GM18873 (cell line): ENCODE measurements around the gene SCD5.
"Not testable (repeated sequence)": the region's sequence is repeated elsewhere in the genome, so short reads cannot be mapped to it uniquely, and the experiment has no call there.

Experiments used
- ATAC-seq: cut with Tn5 transposase; IDR thresholded peaks from one replicate; pipeline ENCODE4 v1.9.1; 2021; ENCODE audit warnings: mild to moderate bottlenecking, moderate library complexity, moderate number of reproducible peaks; ENCODE audit not compliant: unreplicated experiment, low FRiP score

SCD5 gene

DNA sequence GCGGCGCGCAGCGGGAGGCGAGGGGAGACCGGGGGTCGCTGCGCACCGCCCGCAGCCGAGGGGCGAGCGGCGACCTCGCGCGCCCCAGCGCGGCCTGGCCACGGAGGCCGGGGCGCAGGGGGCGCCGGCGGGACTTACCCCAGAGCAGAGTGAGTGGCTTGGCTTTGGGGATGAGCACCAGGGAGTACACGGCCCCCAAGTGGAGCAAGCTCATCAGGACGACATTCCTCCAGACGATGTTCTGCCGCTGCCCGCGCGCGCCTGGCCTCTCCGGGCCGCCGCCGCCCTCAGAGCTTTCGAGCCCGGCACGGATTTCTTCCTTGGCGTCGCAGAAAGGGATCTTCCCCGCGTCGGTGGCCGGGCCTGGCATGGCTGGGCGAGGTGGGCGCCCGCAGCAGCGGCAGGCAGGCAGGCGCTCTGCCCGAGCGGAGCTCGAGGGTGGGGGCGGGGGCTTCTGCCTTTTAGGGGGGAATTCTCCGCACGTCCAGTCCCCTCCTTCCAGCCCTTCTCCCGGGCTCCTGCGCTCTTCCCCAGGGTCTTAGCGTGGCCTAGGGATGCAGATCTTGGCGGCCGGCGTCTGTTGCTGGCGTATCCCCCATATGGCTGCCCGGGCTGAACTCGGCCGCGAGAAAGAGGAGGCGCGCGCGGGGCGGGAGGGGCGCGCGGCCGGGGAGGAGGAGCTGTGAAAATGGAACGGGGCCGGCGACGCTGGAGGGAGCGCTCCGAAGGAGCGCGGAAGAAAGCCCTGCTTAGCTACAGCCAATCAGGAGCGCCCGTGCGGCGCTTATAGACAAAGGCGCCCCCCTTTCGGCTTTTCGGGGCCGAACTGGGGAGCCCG lies at the start of gene SCD5:
Gene SCD5 (minus strand): TSS at position 629 of the 838 bp plus-strand sequence. CDS start 259 bp downstream, at position 370.
- peak; percentile 61 for ATAC-seq

DNA sequence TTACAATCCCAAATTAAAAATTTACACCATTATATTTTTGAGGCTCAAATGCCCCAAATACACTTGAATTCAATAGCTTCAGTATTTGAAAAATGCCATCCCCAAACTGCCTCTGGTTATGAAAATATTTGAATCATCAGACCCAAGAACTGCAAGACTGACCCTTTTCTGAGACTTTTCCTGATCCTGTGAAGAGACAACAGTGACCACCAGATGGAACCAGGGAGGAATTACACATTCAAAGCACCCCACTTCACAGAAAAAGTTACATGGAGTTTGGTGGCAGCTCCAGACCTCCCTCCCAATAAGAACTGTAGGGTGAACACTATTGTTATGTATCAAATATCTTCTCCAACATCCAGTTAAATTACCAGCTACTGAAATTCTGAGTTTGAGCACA lies 44.0 kb upstream of the SCD5 start:
- no peak for ATAC-seq

DNA sequence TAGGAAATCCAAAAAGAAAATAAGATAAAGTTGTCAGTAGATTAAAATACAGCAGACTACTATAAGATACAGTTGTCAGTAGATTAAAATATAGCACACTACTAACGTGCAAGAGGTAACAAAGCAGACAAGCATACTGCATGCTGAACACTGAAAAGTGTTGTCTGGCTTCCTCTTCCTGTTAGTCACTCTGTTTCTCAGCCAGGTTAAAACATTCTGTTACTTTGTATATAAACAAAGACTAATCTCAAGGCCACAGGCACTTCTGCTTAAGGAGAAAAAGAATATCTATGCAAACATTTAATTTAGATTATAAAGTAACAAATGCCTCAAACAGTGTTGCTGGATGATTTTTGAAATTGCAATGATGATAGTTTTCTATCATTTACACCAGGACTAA lies 41.0 kb upstream of the SCD5 start:
- ATAC-seq: no peak

DNA sequence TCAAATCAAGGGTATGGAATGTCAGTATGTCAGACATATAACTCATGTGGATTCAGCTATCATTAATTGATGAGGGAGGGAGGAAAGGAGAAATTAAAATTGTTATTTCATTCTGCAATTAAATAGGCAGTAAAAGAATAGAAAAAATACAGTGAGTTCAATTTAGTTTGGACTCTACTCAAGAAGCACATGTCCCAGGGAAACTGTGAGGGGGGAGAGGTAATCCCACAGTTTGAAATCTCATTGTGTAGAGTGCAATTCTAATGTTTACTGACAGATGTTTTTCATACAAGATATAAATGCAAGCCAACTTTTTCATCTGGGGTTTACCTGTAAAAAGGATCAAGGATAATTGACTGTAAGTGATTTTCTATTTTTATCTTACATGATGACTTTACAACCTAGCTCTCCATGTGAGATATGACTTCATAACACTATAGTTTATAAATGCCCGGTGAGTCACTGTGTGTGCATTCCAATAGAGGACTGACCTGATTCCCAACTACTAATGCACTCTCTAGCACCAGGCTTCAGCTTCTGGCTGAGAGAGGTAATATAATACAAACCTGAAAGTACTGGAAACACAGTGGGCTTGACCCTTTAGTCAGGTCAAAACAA lies 35.2 kb upstream of the SCD5 start:
- ATAC-seq: no peak

DNA sequence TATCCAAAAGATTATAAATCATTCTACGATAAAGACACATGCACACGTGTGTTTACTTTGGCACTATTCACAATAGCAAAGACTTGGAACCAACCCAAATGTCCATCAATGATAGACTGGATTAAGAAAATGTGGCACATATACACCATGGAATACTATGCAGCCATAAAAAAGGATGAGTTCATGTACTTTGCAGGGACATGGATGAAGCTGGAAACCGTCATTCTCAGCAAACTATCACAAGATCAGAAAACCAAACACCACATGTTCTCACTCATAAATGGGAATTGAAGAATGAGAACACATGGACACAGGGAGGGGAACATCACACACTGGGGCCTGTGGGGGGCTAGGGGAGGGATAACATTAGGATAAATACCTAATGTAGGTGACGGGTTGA lies 34.5 kb upstream of the SCD5 start:
- ATAC-seq: not testable (repeated sequence)

DNA sequence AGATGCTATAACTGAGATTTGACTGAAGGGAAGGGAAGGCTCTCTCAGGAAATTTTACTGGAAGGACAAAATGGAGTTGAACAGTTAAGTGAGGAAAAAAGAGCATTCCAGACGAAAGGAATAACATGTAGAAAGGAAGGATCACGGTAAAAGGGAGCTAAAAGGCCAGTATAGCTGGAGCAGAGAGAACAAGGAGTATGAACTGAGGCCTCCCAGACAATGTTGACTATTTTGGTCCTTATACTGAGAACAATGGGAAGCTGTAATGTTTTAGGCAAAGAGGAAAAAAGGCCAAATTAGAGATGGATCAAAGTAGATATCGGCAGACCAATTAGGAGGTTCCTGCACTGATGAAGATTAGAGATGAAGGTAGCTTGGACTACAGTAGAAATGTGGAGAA lies 26.8 kb upstream of the SCD5 start:
- no peak for ATAC-seq

DNA sequence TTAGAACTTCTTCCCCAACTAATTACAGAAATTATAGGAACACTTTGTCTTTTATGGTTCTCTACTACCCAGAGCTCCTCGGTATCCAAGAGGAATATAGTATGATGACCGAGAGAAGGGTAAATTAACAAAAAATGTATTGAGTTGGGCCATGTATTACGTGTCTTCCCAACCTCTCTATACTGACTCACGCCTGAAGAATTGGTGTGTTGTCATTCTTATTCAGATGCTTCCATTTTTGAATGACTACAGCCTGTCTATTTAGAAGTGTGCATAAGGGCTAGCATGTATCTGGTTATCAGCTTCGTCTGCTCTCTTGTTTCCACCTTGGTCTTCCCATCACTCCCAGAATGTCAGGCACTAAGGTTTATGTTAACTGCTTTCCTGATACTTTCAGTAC lies 24.5 kb upstream of the SCD5 start:
- no peak for ATAC-seq

DNA sequence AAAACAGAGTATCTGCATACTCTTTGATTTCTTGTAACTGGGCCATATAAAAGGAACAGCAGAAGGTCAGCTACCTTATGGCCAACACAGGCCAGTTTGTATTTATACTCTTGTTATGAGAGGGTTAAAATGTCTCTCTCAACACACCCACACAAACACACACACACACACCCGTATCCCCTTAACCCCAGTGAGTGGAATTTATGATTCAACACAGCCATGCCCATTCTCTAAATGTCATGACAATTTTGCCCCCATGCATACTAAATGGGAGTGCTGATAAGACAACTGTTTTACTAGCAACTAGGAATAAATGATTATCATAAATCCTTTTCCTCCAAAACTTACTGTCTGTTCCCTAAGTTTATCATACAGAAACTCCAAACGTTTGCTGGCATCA lies 22.1 kb upstream of the SCD5 start:
- ATAC-seq: no peak

DNA sequence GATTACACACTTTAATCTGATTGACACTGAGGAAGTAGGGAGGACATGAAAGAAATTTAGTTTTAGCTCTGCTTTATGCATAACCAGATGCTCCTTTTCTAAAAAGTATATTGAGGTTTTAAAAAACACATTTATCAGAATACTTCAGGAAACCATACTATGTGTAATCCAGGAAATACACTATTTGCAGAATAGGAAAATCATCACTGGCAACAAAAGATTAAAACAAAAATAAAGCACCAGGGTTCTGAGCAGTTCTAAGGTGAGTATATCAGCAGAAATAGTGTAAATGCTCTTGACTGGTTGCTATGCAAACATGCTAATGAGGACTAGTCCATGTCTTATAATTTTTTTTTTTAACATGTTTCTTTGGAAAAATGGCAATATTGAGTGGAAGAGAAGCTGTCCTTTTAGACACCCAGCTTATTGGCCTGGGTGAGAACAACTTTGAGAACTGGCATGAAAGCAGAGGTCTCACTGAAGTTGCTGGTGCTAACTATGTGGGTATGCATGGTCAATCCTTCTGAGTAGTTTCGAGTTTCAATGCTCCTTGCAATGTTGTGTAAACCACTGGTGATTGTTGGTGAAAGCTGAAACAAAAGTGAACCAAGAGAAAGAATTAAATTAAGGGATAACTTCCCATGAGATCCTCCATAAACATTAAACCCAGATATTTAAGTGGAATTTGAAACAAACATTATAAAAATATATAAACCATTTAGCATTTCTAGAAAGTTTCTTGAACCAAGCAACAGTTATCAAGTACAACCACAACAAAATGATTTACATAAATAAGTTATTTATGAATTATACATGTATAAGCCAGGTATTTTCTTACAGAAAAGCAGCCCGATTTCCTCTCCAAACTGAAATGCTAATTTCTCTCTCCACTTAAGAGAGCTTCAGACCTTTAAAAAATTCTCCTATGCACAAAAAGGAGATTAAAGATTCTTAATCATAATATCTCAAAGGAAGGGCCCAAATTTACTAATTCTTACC lies 20.4 kb upstream of the SCD5 start:
- ATAC-seq: no peak

DNA sequence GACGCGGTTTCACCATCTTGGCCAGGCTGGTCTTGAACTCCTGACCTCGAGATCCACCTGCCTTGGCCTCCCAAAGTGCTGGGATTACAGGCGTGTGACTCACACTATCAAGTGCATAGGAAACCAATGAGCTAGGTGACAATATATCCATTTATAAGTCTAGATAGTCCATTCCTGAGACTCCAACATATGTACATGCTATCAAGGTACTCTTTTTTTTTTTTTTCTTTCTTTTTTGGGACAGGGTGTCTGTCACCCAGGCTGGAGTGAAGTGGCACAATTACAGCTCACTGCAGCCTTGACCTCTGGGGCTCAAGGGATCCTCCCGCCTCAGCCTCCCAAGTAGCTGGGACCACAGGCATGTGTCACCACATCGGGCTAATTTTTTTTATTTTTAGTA lies 18.3 kb upstream of the SCD5 start:
- not testable (repeated sequence) for ATAC-seq

DNA sequence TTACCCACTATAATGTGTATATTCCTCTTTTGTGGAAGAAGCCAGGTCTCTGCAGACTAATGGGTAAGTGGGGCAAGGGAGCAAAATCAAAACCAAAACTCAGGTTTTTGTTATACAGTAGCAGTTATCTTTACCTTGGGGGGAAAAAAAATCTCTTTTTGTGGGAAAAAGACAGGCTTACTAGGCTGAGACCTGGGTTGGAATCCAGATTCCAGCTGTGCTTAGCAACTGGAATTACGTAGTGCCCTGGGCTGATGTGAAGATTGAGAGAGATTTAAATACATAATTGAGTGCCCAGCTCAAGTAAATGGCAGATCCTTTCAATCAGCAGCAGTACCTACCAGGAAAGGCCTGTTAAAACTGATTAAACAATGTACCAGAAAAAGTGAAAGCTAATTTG lies 15.4 kb upstream of the SCD5 start:
- no peak for ATAC-seq

DNA sequence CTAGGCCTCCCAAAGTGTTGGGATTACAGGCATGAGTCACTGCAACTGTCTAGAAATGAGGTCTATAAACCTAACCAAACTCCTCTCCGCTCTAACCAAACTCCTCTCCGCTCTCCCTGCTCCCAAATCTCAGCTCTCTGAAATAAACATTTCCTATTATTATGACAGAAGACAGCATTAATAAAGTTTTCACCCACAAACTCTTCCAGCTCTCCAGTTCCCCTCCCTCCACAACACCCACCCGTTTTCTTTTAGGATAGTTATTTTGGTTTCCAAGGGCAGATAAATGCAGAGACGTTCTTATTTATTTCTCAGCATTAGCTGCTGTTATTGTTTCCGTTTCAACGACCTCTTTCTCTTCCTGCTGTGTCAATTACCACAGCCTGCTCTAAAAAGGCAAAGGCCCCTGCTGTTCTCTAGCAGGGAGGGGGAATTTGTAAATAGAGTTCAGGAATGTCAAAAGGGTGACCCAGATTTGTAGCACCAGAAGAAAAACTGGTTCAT lies 13.3 kb upstream of the SCD5 start:
- ATAC-seq: no peak

DNA sequence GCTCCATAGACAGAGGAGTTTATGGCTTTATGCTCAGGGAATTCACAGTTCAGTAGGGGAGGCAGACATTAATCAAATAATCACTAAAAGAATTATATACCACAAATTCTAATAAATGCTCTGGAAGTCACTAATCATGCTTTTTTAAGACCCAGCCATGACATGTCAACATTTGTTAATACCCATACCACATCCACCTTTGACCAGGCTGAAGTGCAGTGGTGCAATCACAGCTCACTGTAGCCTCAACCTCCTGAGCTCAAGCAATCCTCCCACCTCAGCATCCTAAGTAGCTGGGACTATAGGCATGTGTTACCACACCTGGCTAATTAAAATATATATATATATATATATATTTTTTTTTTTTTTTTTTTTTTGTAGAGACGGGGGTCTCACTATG lies 12.8 kb upstream of the SCD5 start:
- ATAC-seq: no peak

DNA sequence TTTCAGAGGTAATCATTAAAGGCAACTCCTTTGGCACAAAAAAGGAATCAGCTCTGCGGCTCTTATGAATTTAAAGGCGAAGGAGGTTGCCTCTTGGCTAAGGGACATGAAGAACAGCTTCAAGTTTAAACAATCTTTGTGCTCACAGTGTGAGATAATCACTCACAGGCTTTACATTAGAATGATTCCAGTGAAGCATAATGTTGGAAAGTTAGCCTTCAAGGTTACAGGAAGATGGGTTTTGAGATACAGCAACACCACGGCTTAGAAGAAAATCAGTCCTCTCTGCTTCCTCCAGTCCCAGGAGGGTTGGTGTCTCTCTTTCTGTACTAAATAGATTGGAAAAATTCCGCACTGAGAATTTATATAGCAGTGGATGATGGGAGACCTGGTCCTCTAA lies 11.6 kb upstream of the SCD5 start:
- no peak for ATAC-seq

DNA sequence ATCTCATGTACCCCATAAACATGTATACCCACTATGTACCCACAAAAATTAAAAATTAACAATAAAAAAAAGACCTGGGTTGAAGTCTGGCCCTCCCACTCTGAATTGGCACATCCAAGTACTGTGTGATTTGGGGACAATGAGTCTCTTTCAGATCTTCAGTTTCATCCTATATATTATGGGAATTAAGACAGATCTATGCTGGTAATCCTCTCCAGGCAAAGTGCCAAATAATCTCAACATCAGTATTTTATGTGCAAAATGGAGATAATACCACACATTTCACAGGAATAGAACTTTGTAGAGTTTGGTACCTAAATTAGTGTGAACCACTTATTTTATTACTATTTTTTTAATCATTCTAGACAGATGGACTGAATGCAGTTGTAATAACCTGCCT lies 11.0 kb upstream of the SCD5 start:
- no peak for ATAC-seq

DNA sequence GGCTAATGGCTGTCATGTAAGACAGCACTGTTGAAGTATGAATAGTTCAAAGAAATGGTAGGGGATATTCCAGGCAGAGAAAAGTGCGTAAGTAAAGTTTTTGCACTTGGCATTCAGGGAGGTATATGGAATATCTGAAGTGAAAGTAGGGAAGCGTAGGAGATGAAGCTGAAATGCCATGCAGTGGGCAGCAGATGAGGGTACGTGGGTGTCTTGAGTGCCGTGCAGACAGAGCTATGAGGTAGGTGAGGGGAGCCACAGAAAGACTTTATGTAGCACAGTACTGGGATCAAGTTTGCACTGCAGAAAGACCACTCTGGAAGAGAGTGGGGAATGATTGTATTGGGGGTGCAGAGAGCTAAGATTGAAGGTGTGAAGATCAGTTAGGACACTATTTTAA lies 5.2 kb upstream of the SCD5 start:
- no peak for ATAC-seq

DNA sequence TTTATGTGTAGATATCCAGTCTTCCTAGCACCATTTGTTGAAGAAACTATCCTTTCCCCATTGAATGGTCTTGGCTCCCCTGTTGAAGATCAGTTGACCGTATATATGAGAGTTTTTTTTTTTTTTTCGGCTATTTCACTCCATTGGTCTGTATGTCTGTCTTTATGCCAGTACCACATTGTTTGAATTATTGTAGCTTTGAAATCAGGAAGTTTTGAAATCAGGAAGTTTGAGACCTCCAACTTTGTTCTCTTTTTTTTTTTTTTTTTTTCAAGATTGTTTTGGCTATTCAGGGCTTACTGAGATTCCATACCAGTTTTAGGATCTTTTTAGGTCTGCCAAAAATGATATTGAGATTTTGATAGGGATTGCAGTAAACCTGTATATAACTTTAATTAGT lies 4.3 kb upstream of the SCD5 start:
- ATAC-seq: no peak

DNA sequence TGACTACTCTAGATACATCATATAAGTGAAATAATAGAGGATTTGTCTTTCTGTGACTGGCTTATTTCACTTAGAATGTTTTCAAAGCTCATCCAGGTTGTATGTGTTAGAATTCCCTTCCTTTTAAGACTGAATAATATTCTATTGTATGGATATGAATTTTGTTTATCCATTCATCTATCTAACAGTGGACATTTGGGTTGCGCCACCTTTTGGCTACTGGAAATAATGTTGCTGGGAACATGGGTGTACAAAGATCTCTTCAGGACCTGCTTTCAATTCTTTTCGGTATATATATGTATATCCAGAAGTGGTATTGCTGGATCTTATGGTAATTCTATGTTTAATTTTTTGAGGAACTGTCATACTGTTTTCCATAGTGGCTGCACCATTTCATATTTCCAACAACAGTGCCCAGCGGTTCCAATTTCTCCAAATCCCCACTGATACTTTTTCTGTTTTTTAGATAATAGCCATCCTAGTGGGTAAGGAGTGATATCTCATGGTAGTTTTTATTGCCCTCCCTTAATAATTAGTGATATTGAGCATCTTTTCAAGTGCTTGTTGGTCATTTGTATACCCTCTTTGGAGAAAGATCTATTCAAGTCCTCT lies 3.4 kb upstream of the SCD5 start:
- no peak for ATAC-seq

DNA sequence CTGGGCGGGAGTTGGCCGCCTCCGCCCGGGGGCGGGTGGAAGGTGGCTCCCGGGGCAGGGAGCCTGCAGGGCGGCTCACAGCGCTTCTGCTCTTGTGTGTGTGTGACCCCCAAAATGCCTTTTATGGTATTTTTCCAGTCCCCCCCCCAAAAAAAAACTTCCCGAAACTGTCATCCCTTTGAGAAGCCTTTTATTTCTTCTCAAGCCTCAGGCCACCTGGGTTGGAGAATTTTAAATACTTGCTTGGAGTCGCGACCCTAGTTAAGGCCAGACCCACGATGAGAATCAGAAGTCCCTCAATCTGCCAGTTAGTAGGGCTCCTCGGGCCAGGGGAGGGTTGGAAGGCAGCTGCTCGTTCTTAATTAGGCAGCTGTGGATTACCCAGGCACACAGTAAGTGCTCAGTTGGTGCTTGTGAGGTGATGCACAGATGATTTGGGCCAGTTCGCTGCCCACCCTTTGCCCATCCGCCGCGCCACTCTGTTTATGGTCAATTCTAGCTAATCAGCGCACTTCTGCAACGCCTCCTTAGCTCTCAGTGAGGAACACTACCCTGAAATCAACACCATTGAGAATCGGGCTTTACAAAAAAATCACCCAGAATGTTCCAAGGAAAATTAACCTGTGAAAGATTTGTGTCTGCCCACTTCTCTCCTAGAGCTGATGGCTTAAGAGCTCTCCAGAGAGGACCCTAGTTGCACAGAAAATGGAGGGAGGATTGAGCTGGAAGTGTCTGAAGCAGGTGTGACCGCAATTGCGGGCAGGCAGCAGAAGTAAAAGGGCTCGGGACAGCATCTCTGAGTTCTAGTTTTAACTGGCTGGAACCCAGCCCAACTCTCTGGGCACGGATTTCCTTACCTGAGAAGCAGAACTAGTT lies 648 bp upstream of the SCD5 start:
- ATAC-seq: no peak
